Fibroblast of lung (primary cell): ENCODE data around the gene AADACL3. TPM values are rescaled to one million over a fixed set of nuclear protein-coding genes. Genes with fewer than 3 reads are reported as not detected.

Experiments used
- DNase-seq, 2 donors: peaks; one replicate each; pipeline versions ENCODE4 v3.0.0 to v3.0.0-alpha.2; 2010; ENCODE audit warnings: low read depth in 2 of 2
- H2AFZ ChIP-seq: 2 replicates; pipeline ENCODE4 v1.5.1; 2012; ENCODE audit warnings: low read length, control low read depth, inconsistent platforms
- H3K27ac ChIP-seq: 2 replicates; pipeline ENCODE4 v1.5.1; 2011; ENCODE audit warnings: low read length, control low read depth; ENCODE audit not compliant: insufficient read depth
- H3K27me3 ChIP-seq: 2 replicates; pipeline ENCODE4 v1.5.1; 2011; ENCODE audit warnings: mild to moderate bottlenecking, low read length; ENCODE audit not compliant: control insufficient read depth, insufficient read depth
- H3K36me3 ChIP-seq: 2 replicates; pipeline ENCODE4 v1.5.1; 2011; ENCODE audit warnings: low read length; ENCODE audit not compliant: control insufficient read depth, insufficient read depth
- H3K4me1 ChIP-seq: 2 replicates; pipeline ENCODE4 v1.5.1; 2011; ENCODE audit warnings: low read length; ENCODE audit not compliant: control insufficient read depth, insufficient read depth; ENCODE audit errors: extremely low read depth
- H3K4me2 ChIP-seq: 2 replicates; pipeline ENCODE4 v1.5.1; 2011; ENCODE audit warnings: low read length, control low read depth; ENCODE audit not compliant: insufficient read depth; ENCODE audit errors: extremely low read depth
- H3K4me3 ChIP-seq, 4 experiments: fragments of 200-600 bp in 1 of 4; sonication (generic) in 1 of 4; replicated peaks in 1 of 4; 2 replicates each; pipeline ENCODE4 v1.5.1; 2011 to 2016; ENCODE audit warnings: low read length in 4 of 4, low read depth in 3 of 4, mild to moderate bottlenecking in 3 of 4, control low read depth in 2 of 4, inconsistent platforms in 1 of 4, mixed read lengths in 1 of 4; ENCODE audit not compliant: insufficient read depth in 1 of 4; ENCODE audit errors: control extremely low read depth in 1 of 4
- H3K79me2 ChIP-seq: 2 replicates; pipeline ENCODE4 v1.5.1; 2012; ENCODE audit warnings: mild to moderate bottlenecking, low read length, inconsistent platforms; ENCODE audit not compliant: control insufficient read depth, insufficient read depth
- H3K9ac ChIP-seq: 2 replicates; pipeline ENCODE4 v1.5.1; 2011; ENCODE audit warnings: mild to moderate bottlenecking, low read length, control low read depth; ENCODE audit not compliant: insufficient read depth
- H3K9me3 ChIP-seq: 2 replicates; pipeline ENCODE4 v1.5.1; 2012; ENCODE audit warnings: low read depth, low read length; ENCODE audit not compliant: control insufficient read depth, insufficient read depth
- H4K20me1 ChIP-seq: 2 replicates; pipeline ENCODE4 v1.5.1; 2011; ENCODE audit warnings: low read length; ENCODE audit not compliant: control insufficient read depth, insufficient read depth; ENCODE audit errors: extremely low read depth
- EZH2 ChIP-seq: IDR thresholded peaks from 2 replicates; pipeline ENCODE4 v1.5.1; 2012; ENCODE audit warnings: low read length, control low read depth, mild to moderate bottlenecking; ENCODE audit errors: missing control alignments
- polyA plus RNA-seq, 2 donors: library from polyadenylated mRNA; depleted of rRNA in 1 of 2; stranded (reverse) in 1 of 2; unstranded in 1 of 2; fragments of >200 nt; gene quantifications; 2 replicates each; pipeline ENCODE4 v1.2.1, GENCODE V29; 2011 to 2012; ENCODE audit warnings: missing spikeins in 1 of 2
- total RNA-seq: library from RNA; depleted of rRNA; stranded (reverse); fragments of >200 nt; gene quantifications from 2 replicates; pipeline ENCODE4 v1.2.1, GENCODE V29; 2014
- TF ChIP-seq, protein P1 (sequence below), 2 donors: IDR thresholded peaks in 1 of 2; conservative IDR thresholded peaks in 1 of 2; 1 replicate in 1 of 2; 2 replicates in 1 of 2; pipeline ENCODE4 v1.5.1; 2011 to 2012; ENCODE audit warnings: low read length in 2 of 2, control low read depth in 1 of 2, inconsistent platforms in 1 of 2, low read depth in 1 of 2, mild to moderate bottlenecking in 1 of 2

Gene AADACL3
- total and polyA plus RNA-seq, 2 donors (not counting 1 experiment from before 2014, with no cell fraction given) = not detected

DNA sequence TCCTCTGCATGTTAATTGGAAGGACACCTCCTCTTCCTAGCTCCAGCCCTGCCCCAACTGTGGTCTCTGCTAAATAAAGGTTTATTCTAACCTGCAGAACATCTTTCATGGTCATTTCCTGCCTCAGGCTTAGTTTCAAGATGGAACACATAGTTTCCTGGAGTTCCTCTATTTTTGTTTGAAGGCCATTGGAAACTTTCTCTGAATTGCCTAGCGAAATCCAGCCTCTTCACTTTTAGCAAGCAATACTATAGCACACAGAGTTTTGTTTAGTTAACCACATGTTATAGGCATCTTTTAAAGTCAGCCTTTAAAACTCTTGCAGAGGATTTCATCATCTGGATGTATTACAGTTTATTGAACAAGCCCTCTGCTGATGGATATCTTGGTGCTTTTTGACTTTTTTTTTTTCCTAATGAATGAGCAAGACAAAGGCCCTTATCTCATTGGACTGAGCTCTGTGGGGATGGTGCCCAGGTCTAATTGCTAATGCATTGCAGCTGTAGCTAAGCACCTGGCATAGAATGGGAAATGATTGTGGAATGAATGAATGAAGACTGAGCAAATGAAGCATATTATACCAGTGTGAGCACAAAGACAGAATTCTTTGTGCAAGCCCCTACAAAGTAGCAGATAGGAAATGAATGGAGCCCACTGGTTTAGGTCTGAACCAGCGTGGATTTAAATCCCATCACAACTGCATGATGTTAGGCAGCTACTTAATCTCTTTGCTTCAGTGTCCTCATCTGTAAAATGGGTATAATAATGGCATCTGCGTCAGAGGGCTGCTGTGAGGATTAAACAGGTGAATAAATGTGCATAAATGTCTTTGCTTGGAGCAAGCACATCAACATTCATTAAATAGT lies 29.4 kb downstream of the AADACL3 start:
- no peak overlapping the region for H3K9ac ChIP-seq

GRCh38 chr1:12745992-12746323 lies 30.0 kb downstream of the AADACL3 start, which contains the start of gene CFAP107:
CFAP107 (plus strand) TSS chr1:12746200; CDS start chr1:12746431, 231 bp downstream.
- no peak for DNase-seq
- Histone ChIP-seq H4K20me1 (no peaks in the 10 kb centered on the region), H3K79me2 (no peaks in the 10 kb centered on the region), H3K4me1 (no peaks in the 10 kb centered on the region), H3K4me2 (no peak within 1 kb of the TSS), H3K9me3 (no peaks in the 10 kb centered on the region), H3K27ac (no peak within 1 kb of the TSS), H2AFZ (no peak within 1 kb of the TSS), H3K36me3 (no peaks in the 10 kb centered on the region), H3K4me3 (no peak within 1 kb of the TSS), H3K9ac (no peak within 1 kb of the TSS), H3K27me3 (no peaks in the 10 kb centered on the region)
- TF ChIP-seq, protein P1, sequence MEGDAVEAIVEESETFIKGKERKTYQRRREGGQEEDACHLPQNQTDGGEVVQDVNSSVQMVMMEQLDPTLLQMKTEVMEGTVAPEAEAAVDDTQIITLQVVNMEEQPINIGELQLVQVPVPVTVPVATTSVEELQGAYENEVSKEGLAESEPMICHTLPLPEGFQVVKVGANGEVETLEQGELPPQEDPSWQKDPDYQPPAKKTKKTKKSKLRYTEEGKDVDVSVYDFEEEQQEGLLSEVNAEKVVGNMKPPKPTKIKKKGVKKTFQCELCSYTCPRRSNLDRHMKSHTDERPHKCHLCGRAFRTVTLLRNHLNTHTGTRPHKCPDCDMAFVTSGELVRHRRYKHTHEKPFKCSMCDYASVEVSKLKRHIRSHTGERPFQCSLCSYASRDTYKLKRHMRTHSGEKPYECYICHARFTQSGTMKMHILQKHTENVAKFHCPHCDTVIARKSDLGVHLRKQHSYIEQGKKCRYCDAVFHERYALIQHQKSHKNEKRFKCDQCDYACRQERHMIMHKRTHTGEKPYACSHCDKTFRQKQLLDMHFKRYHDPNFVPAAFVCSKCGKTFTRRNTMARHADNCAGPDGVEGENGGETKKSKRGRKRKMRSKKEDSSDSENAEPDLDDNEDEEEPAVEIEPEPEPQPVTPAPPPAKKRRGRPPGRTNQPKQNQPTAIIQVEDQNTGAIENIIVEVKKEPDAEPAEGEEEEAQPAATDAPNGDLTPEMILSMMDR (conservative IDR thresholded peaks at IDR 0.05 in 1 of 2, IDR thresholded peaks at IDR 0.05 in 1 of 2; ENCODE audit: low read depth in 1 of 2, low read length in 2 of 2) = no peak
- TF ChIP-seq EZH2 = no peak

More for the DNA sequence above, 29.4 kb downstream of the AADACL3 start:
- no peak for TF ChIP-seq EZH2
- TF ChIP-seq, protein P1 (conservative IDR thresholded peaks at IDR 0.05 in 1 of 2, IDR thresholded peaks at IDR 0.05 in 1 of 2; ENCODE audit: low read depth in 1 of 2, low read length in 2 of 2) = no peak
- Histone ChIP-seq H3K4me3 (no peak overlapping the region), H3K27me3 (no peaks in the 10 kb centered on the region), H3K4me2 (no peak overlapping the region), H4K20me1 (no peaks in the 10 kb centered on the region), H3K4me1 (no peaks in the 10 kb centered on the region), H3K36me3 (no peaks in the 10 kb centered on the region), H2AFZ (no peak overlapping the region), H3K27ac (no peak overlapping the region), H3K79me2 (no peaks in the 10 kb centered on the region), H3K9me3 (no peaks in the 10 kb centered on the region)
- peak in 1 of 2 donors; percentile 4 for DNase-seq

- Histone ChIP-seq H3K36me3 (no peaks in the 10 kb centered on the region), H4K20me1 (no peaks in the 10 kb centered on the region), H3K4me3 (no peak overlapping the region), H3K4me1 (no peaks in the 10 kb centered on the region), H2AFZ (no peak overlapping the region), H3K79me2 (no peaks in the 10 kb centered on the region), H3K27ac (no peak overlapping the region), H3K27me3 (no peaks in the 10 kb centered on the region), H3K9me3 (no peaks in the 10 kb centered on the region), H3K4me2 (no peak overlapping the region), H3K9ac (no peak overlapping the region)
- TF ChIP-seq EZH2 = no peak
- TF ChIP-seq, protein P1 (conservative IDR thresholded peaks at IDR 0.05 in 1 of 2, IDR thresholded peaks at IDR 0.05 in 1 of 2; ENCODE audit: low read depth in 1 of 2, low read length in 2 of 2) = no peak
- no peak for DNase-seq
Measured at GRCh38 chr1:12748778-12749355, 33.0 kb downstream of the AADACL3 start.
